SK-N-SH (cell line): ENCODE results near the gene SESN1. TPM values are rescaled to one million over a fixed set of nuclear protein-coding genes. Genes with fewer than 3 reads are reported as not detected.
A peak's percentile ranks its signal among the peaks of the same experiment; 100 is the strongest.

ENCODE experiments used
- CTCF ChIA-PET: fragments of 300-600, 350-600 bp; formaldehyde crosslinking; extraction: SDS; loops from one replicate; lab custom pipeline; 2021; lab: Yijun Ruan, JAX
- POLR2A ChIA-PET: fragments of 350-600 bp; sonication (Branson Sonifier 250); formaldehyde crosslinking; extraction: SDS; loops from one replicate; lab custom pipeline; 2020; ENCODE audit warnings: antibody characterized with exemption, inconsistent platforms; lab: Yijun Ruan, JAX
- DNase-seq: peaks from one replicate; pipeline ENCODE4 v3.0.0; 2012
- H2AFZ ChIP-seq: fragments of 200-600 bp; sonication (generic); 2 replicates; pipeline ENCODE4 v1.8.1; 2016; ENCODE audit warnings: antibody characterized with exemption, mild to moderate bottlenecking, low read depth
- H3F3A ChIP-seq: fragments of 200-600 bp; sonication (generic); replicated peaks from 2 replicates; pipeline ENCODE3; 2016; ENCODE audit warnings: antibody characterized with exemption, mild to moderate bottlenecking; ENCODE audit not compliant: insufficient read depth
- H3K27ac ChIP-seq, 2 experiments: fragments of 200-500 bp in 1 of 2; fragments of 200-600 bp in 1 of 2; sonication (Bioruptor generic) in 1 of 2; sonication (generic), shearing (Covaris generic) in 1 of 2; 2 replicates each; pipeline versions ENCODE4 v1.5.1 to v1.6.1; 2014 to 2016; ENCODE audit warnings: low read depth in 2 of 2, inconsistent platforms in 1 of 2, low read length in 1 of 2, mild to moderate bottlenecking in 1 of 2, mixed read lengths in 1 of 2
- H3K27me3 ChIP-seq: fragments of 200-600 bp; sonication (generic), shearing (Covaris generic); 2 replicates; pipeline ENCODE4 v1.6.1; 2016; ENCODE audit warnings: mixed run types; ENCODE audit not compliant: insufficient read depth
- H3K36me3 ChIP-seq, 2 experiments: fragments of 200-500 bp in 1 of 2; fragments of 200-600 bp in 1 of 2; sonication (Bioruptor generic) in 1 of 2; sonication (generic) in 1 of 2; replicated peaks in 1 of 2; 2 replicates each; pipeline versions ENCODE3 to v1.5.1; 2014 to 2016; ENCODE audit warnings: low read length in 1 of 2, mild to moderate bottlenecking in 1 of 2; ENCODE audit not compliant: insufficient read depth in 2 of 2, control insufficient read depth in 1 of 2
- H3K4me1 ChIP-seq, 2 experiments: fragments of 200-500 bp in 1 of 2; fragments of 200-600 bp in 1 of 2; sonication (Bioruptor generic) in 1 of 2; sonication (generic), shearing (Covaris generic) in 1 of 2; 2 replicates each; pipeline versions ENCODE4 v1.5.1 to v1.6.1; 2014 to 2016; ENCODE audit warnings: low read depth in 1 of 2, low read length in 1 of 2, mixed run types in 1 of 2; ENCODE audit not compliant: insufficient read depth in 2 of 2, control insufficient read depth in 1 of 2
- H3K4me2 ChIP-seq: fragments of 200-600 bp; sonication (generic), shearing (Covaris generic); 2 replicates; pipeline ENCODE4 v1.6.1; 2017; ENCODE audit warnings: mixed run types
- H3K4me3 ChIP-seq, 2 experiments: fragments of 200-500 bp in 1 of 2; fragments of 200-600 bp in 1 of 2; sonication (Bioruptor generic) in 1 of 2; sonication (generic), shearing (Covaris generic) in 1 of 2; 2 replicates each; pipeline versions ENCODE4 v1.5.1 to v1.8.1; 2014 to 2016; ENCODE audit warnings: low read depth in 2 of 2, inconsistent platforms in 1 of 2, low read length in 1 of 2, mild to moderate bottlenecking in 1 of 2, mixed read lengths in 1 of 2, moderate library complexity in 1 of 2
- H3K79me2 ChIP-seq: fragments of 200-600 bp; sonication (generic); 2 replicates; pipeline ENCODE4 v1.8.1; 2017; ENCODE audit warnings: mild to moderate bottlenecking; ENCODE audit not compliant: insufficient read depth
- H3K9ac ChIP-seq: fragments of 200-600 bp; sonication (generic); 2 replicates; pipeline ENCODE4 v1.6.1; 2017; ENCODE audit warnings: mixed run types
- H3K9me2 ChIP-seq: fragments of 200-600 bp; sonication (generic); 2 replicates; pipeline ENCODE4 v1.6.1; 2017; ENCODE audit warnings: mixed run types
- H3K9me3 ChIP-seq: fragments of 200-600 bp; sonication (generic); 2 replicates; pipeline ENCODE4 v1.6.1; 2017; ENCODE audit warnings: mixed run types, mild to moderate bottlenecking, moderate library complexity
- H4K20me1 ChIP-seq: fragments of 200-600 bp; sonication (generic); 2 replicates; pipeline ENCODE4 v1.6.1; 2017; ENCODE audit warnings: mild to moderate bottlenecking, mixed run types; ENCODE audit not compliant: insufficient read depth
- CHD2 ChIP-seq: fragments of 150-350 bp; IDR thresholded peaks from 2 replicates; pipeline ENCODE4 v1.6.1; 2018; ENCODE audit warnings: low read length; ENCODE audit not compliant: partially characterized antibody
- ELF1 ChIP-seq: IDR thresholded peaks from 2 replicates; pipeline ENCODE4 v1.4.0; 2012
- FOXM1 ChIP-seq: IDR thresholded peaks from 2 replicates; pipeline ENCODE4 v1.4.0; 2012; ENCODE audit warnings: low read depth, mild to moderate bottlenecking
- MXI1 ChIP-seq: IDR thresholded peaks from 2 replicates; pipeline ENCODE4 v1.6.1; 2012; ENCODE audit warnings: mild to moderate bottlenecking, low read depth, low read length, improper control_type of control experiment
- NFIC ChIP-seq: IDR thresholded peaks from 2 replicates; pipeline ENCODE4 v1.4.0; 2012; ENCODE audit warnings: borderline replicate concordance
- NRF1 ChIP-seq: IDR thresholded peaks from 2 replicates; pipeline ENCODE4 v1.6.1; 2012; ENCODE audit warnings: low read depth, mild to moderate bottlenecking, low read length
- POLR2AphosphoS5 ChIP-seq: IDR thresholded peaks from 2 replicates; pipeline ENCODE4 v1.6.1; 2012; ENCODE audit warnings: low read depth, low read length
- RFX5 ChIP-seq: IDR thresholded peaks from 2 replicates; pipeline ENCODE4 v1.6.1; 2012; ENCODE audit warnings: mild to moderate bottlenecking, improper control_type of control experiment, low read length
- SMC3 ChIP-seq: IDR thresholded peaks from 2 replicates; pipeline ENCODE4 v1.6.1; 2012; ENCODE audit warnings: low read depth, low read length, improper control_type of control experiment
- TCF12 ChIP-seq: IDR thresholded peaks from 2 replicates; pipeline ENCODE4 v1.4.0; 2012
- WGBS: methylation state at CpG from one replicate; pipeline ENCODE4 v1.1.6; 2017; ENCODE audit warnings: low lambda C conversion rate; 5-methylcytosine and 5-hydroxymethylcytosine counted together
- polyA plus RNA-seq, 3 experiments: library from polyadenylated mRNA; depleted of rRNA; stranded (reverse); fragments of >200 nt; gene quantifications; 2 replicates each; pipeline ENCODE4 v1.2.3, GENCODE V29; 2012
- TF ChIP-seq, protein P1 (sequence below): fragments of 150-350 bp; IDR thresholded peaks from 2 replicates; pipeline ENCODE4 v1.6.1; 2016; ENCODE audit warnings: mild to moderate bottlenecking, low read depth, low read length
- TF ChIP-seq, protein P2 (sequence below): IDR thresholded peaks from 2 replicates; pipeline ENCODE4 v1.4.0; 2012; ENCODE audit warnings: low read depth, borderline replicate concordance
- TF ChIP-seq, protein P3 (sequence below): IDR thresholded peaks from 2 replicates; pipeline ENCODE4; 2012
- TF ChIP-seq, protein P4 (sequence below): IDR thresholded peaks from 2 replicates; pipeline ENCODE4 v1.4.0; 2012; ENCODE audit warnings: low read depth, borderline replicate concordance

SESN1 gene
- polyA plus RNA-seq, 1 of the 3 experiments (the other 2 are of a cell fraction): 13.1 TPM

DNA sequence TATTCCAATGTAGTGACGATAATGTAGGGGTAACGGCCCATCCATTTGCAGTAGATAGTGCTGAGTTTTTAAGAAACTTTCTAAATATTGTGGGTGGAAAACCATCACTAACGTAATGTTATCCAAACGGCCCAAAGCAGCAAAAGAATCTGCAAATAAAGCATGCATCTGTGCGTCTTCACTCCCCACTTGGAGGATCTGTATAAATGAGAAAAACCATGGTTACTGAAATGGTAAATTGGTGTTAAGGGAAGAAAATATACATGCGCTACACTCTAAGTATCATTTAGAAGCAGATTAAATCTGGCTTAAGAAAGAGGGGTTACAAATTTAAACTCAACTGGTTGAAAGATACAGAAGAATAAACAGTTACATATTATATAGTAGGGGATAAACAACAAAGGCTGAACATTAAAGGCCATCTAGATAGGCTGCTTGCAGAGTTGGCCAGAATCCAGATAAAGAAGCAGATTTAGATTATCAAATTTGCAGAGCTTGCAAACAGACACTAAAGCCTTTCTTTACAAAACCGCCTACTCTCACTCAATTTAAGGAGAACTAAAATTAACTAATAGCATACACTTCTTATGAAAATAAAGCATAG, 93.3 kb downstream of the SESN1 start:
- Histone ChIP-seq H3K79me2 (peaks cover 34% of the 10 kb centered on the region), H3K27ac (peak overlapping the region in 1 of 2 experiments; percentile 82; a peak in 2 of 4 replicates), H4K20me1 (peaks cover 25% of the 10 kb centered on the region; the same call in 1 of the 2 replicates), H3K27me3 (no peaks in the 10 kb centered on the region), H3K4me3 (no peak overlapping the region), H3K9me2 (no peaks in the 10 kb centered on the region), H3F3A (no peaks in the 10 kb centered on the region), H3K4me1 (peaks cover 4 to 19% of the 10 kb centered on the region in 2 experiments; a peak in 2 of 4 replicates), H3K4me2 (no peak overlapping the region), H3K36me3 (peaks cover 43 to 49% of the 10 kb centered on the region in 2 experiments), H3K9ac (no peak overlapping the region), H2AFZ (no peak overlapping the region), H3K9me3 (no peaks in the 10 kb centered on the region)
- peak; percentile 21 for DNase-seq
- TF ChIP-seq NFIC (0 out of 2 replicates have a peak, but pooled peaks have one; percentile 30), NRF1 (no peak)
- ChIA-PET POLR2A (no interaction called here), CTCF (interaction anchor here (1.3 to 1.4 kb wide), 2 partner anchors 10 to 14 kb away, joined by 3 to 4 read pairs; no protein-coding TSS in a partner anchor)
- WGBS: 94% methylated on average over 7 of the region's 7 CpGs

DNA sequence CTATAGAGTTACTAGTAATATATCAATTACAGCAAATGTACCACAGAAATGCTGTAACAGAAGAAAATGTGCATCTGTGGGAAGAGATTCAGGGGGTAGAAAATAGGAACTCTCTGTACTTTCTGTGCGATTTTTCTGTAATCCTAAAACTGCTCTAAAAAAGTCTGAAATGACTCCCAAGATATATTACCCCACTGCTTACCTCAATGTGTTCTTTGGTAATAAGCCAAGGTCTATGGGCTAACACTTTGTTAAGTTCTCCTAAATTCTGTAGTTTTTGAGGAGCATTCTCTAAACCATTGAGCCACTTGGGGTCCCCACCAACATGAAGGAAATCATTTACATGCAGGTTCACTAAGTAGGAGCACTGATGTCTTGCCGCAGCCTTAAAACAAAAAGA, 94.4 kb downstream of the SESN1 start:
- 97% methylated on average over 2 of the region's 2 CpGs for WGBS
- H4K20me1 ChIP-seq: peaks cover 17% of the 10 kb centered on the region; the same call in 1 of the 2 replicates
- no peaks in the 10 kb centered on the region for H3K27me3 ChIP-seq
- ChIA-PET POLR2A (no interaction called here), CTCF (interaction anchor here (0.6 to 0.7 kb wide), 2 partner anchors 204 to 1220 kb away, joined by 3 to 4 read pairs; no protein-coding TSS in a partner anchor)
- peaks cover 24% of the 10 kb centered on the region for H3K79me2 ChIP-seq
- no peak overlapping the region for H3K27ac ChIP-seq
- no peak for DNase-seq
- no peaks in the 10 kb centered on the region for H3K9me2 ChIP-seq
- H3K9ac ChIP-seq: no peak overlapping the region
- no peaks in the 10 kb centered on the region for H3K9me3 ChIP-seq
- H3K36me3 ChIP-seq: peaks cover 47 to 59% of the 10 kb centered on the region in 2 experiments
- H3F3A ChIP-seq: no peaks in the 10 kb centered on the region
- H3K4me3 ChIP-seq: no peak overlapping the region
- H3K4me1 ChIP-seq: peaks cover 4 to 19% of the 10 kb centered on the region in 2 experiments; a peak in 2 of 4 replicates
- H2AFZ ChIP-seq: no peak overlapping the region
- no peak for TF ChIP-seq MXI1
- TF ChIP-seq, protein P1, sequence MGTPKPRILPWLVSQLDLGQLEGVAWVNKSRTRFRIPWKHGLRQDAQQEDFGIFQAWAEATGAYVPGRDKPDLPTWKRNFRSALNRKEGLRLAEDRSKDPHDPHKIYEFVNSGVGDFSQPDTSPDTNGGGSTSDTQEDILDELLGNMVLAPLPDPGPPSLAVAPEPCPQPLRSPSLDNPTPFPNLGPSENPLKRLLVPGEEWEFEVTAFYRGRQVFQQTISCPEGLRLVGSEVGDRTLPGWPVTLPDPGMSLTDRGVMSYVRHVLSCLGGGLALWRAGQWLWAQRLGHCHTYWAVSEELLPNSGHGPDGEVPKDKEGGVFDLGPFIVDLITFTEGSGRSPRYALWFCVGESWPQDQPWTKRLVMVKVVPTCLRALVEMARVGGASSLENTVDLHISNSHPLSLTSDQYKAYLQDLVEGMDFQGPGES: no peak
- TF ChIP-seq RFX5: no peak
- TF ChIP-seq, protein P2, sequence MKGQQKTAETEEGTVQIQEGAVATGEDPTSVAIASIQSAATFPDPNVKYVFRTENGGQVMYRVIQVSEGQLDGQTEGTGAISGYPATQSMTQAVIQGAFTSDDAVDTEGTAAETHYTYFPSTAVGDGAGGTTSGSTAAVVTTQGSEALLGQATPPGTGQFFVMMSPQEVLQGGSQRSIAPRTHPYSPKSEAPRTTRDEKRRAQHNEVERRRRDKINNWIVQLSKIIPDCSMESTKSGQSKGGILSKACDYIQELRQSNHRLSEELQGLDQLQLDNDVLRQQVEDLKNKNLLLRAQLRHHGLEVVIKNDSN: no peak
- TF ChIP-seq CHD2: no peak
- no peak for TF ChIP-seq FOXM1
- TF ChIP-seq POLR2AphosphoS5: no peak
- TF ChIP-seq, protein P3, sequence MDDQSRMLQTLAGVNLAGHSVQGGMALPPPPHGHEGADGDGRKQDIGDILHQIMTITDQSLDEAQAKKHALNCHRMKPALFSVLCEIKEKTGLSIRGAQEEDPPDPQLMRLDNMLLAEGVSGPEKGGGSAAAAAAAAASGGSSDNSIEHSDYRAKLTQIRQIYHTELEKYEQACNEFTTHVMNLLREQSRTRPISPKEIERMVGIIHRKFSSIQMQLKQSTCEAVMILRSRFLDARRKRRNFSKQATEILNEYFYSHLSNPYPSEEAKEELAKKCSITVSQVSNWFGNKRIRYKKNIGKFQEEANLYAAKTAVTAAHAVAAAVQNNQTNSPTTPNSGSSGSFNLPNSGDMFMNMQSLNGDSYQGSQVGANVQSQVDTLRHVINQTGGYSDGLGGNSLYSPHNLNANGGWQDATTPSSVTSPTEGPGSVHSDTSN: no peak
- no peak for TF ChIP-seq SMC3
- TF ChIP-seq ELF1: no peak
- TF ChIP-seq NRF1: no peak
- no peak for TF ChIP-seq TCF12
- TF ChIP-seq, protein P4, sequence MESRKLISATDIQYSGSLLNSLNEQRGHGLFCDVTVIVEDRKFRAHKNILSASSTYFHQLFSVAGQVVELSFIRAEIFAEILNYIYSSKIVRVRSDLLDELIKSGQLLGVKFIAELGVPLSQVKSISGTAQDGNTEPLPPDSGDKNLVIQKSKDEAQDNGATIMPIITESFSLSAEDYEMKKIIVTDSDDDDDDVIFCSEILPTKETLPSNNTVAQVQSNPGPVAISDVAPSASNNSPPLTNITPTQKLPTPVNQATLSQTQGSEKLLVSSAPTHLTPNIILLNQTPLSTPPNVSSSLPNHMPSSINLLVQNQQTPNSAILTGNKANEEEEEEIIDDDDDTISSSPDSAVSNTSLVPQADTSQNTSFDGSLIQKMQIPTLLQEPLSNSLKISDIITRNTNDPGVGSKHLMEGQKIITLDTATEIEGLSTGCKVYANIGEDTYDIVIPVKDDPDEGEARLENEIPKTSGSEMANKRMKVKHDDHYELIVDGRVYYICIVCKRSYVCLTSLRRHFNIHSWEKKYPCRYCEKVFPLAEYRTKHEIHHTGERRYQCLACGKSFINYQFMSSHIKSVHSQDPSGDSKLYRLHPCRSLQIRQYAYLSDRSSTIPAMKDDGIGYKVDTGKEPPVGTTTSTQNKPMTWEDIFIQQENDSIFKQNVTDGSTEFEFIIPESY: no peak
- no peak overlapping the region for H3K4me2 ChIP-seq
